ENCODE measurements around the gene OGDHL. TPM values are rescaled to one million over a fixed set of nuclear protein-coding genes. Genes with fewer than 3 reads are reported as not detected.

Gene OGDHL
- total RNA-seq, 1 experiment from 2014 or later: 21.4 TPM

GRCh38 chr10:49694466-49694865, 67.7 kb downstream of the OGDHL start:
- BruUV-seq (replicated peaks): no TSS peak
- ChIA-PET POLR2A (no interaction called here), CTCF (no interaction called here)
- no peak overlapping the region for H3K27ac Mint-ChIP-seq (ENCODE audit: unreplicated experiment)
- TF ChIP-seq CTCF (IDR thresholded peaks at IDR 0.05; ENCODE audit: insufficient read depth in 1 of 2, low read depth in 1 of 2, low read length in 1 of 2, severe bottlenecking in 1 of 2, unreplicated experiment in 1 of 2): no peak
- H3K36me3 Mint-ChIP-seq (ENCODE audit: insufficient read depth, unreplicated experiment): no peaks in the 10 kb centered on the region
- no peak overlapping the region for H3K4me3 ChIP-seq (ENCODE audit: low read depth, low read length)
- DNase-seq: no peak
- peaks cover 6% of the 10 kb centered on the region for H3K27me3 Mint-ChIP-seq (ENCODE audit: insufficient read depth, unreplicated experiment)
- no peaks in the 10 kb centered on the region for H3K4me1 ChIP-seq
- H3K4me3 Mint-ChIP-seq (ENCODE audit: unreplicated experiment): no peak overlapping the region
- no peaks in the 10 kb centered on the region for H3K36me3 ChIP-seq (ENCODE audit: control insufficient read depth, insufficient read depth, low read length)
- peaks cover 1% of the 10 kb centered on the region; the same call in 1 of the 2 replicates for H3K27me3 ChIP-seq (replicated peaks; ENCODE audit: control insufficient read depth, insufficient read depth, low read length)
- H3K4me1 Mint-ChIP-seq (ENCODE audit: low read depth, unreplicated experiment): no peaks in the 10 kb centered on the region
- intact Hi-C loops (cut with micrococcal nuclease; ENCODE audit: unreplicated experiment): no loop called here
- H3K9me3 ChIP-seq: no peaks in the 10 kb centered on the region
- no peaks in the 10 kb centered on the region for H3K9me3 Mint-ChIP-seq (ENCODE audit: unreplicated experiment)

DNA sequence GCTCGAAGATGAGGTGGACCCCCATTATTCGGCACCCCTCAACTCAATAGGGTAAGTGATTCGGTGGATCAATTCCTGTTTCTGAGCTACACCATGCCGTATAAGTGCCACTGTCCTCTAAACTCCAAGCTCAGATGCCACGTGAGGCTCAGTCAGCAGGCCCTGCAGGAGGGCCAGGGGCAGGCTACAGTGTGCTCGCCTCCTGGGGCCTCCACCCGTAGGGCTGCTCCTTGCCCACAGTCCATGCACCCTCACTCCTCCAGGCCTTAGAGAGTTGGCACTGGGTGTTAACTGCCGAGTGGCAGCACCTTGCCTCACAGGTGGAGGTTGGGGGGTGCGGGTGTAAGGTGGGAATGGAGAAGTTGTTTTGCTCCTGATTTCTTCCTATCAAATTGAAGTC, 70.5 kb downstream of the OGDHL start:
- Mint-ChIP-seq H3K27me3 (ENCODE audit: insufficient read depth, unreplicated experiment) (peaks cover 3% of the 10 kb centered on the region), H3K36me3 (ENCODE audit: insufficient read depth, unreplicated experiment) (no peaks in the 10 kb centered on the region), H3K4me1 (ENCODE audit: low read depth, unreplicated experiment) (peaks cover 14% of the 10 kb centered on the region), H3K9me3 (ENCODE audit: unreplicated experiment) (no peaks in the 10 kb centered on the region), H3K27ac (ENCODE audit: unreplicated experiment) (no peak overlapping the region), H3K4me3 (ENCODE audit: unreplicated experiment) (no peak overlapping the region)
- CTCF ChIA-PET: no interaction called here
- no peak for TF ChIP-seq CTCF (IDR thresholded peaks at IDR 0.05; ENCODE audit: insufficient read depth in 1 of 2, low read depth in 1 of 2, low read length in 1 of 2, severe bottlenecking in 1 of 2, unreplicated experiment in 1 of 2)
- Histone ChIP-seq H3K36me3 (ENCODE audit: control insufficient read depth, insufficient read depth, low read length) (no peaks in the 10 kb centered on the region), H3K4me3 (ENCODE audit: low read depth, low read length) (no peak overlapping the region), H3K4me1 (peaks cover 8% of the 10 kb centered on the region; the same call in 1 of the 2 replicates), H3K9me3 (peaks cover 5% of the 10 kb centered on the region; the same call in 1 of the 2 replicates), H3K27me3 (replicated peaks; ENCODE audit: control insufficient read depth, insufficient read depth, low read length) (peaks cover 1% of the 10 kb centered on the region; the same call in 1 of the 2 replicates)
- intact Hi-C loops (cut with micrococcal nuclease; ENCODE audit: unreplicated experiment): no loop called here
- POLR2A ChIA-PET: no interaction called here
- BruUV-seq (replicated peaks): no TSS peak
- DNase-seq: no peak

GRCh38 chr10:49690698-49691356, 71.3 kb downstream of the OGDHL start:
- Mint-ChIP-seq H3K4me1 (ENCODE audit: low read depth, unreplicated experiment) (peaks cover 14% of the 10 kb centered on the region), H3K9me3 (ENCODE audit: unreplicated experiment) (no peaks in the 10 kb centered on the region), H3K36me3 (ENCODE audit: insufficient read depth, unreplicated experiment) (no peaks in the 10 kb centered on the region), H3K27ac (ENCODE audit: unreplicated experiment) (no peak overlapping the region), H3K27me3 (ENCODE audit: insufficient read depth, unreplicated experiment) (no peaks in the 10 kb centered on the region), H3K4me3 (ENCODE audit: unreplicated experiment) (no peak overlapping the region)
- Histone ChIP-seq H3K4me3 (ENCODE audit: low read depth, low read length) (no peak overlapping the region), H3K9me3 (peaks cover 5% of the 10 kb centered on the region; the same call in 1 of the 2 replicates), H3K27me3 (replicated peaks; ENCODE audit: control insufficient read depth, insufficient read depth, low read length) (peaks cover 1% of the 10 kb centered on the region; the same call in 1 of the 2 replicates), H3K36me3 (ENCODE audit: control insufficient read depth, insufficient read depth, low read length) (no peaks in the 10 kb centered on the region), H3K4me1 (peaks cover 8% of the 10 kb centered on the region; the same call in 1 of the 2 replicates)
- TF ChIP-seq CTCF (IDR thresholded peaks at IDR 0.05; ENCODE audit: insufficient read depth in 1 of 2, low read depth in 1 of 2, low read length in 1 of 2, severe bottlenecking in 1 of 2, unreplicated experiment in 1 of 2): no peak
- CTCF ChIA-PET: no interaction called here
- no peak for DNase-seq
- intact Hi-C loops (cut with micrococcal nuclease; ENCODE audit: unreplicated experiment): no loop called here
- BruUV-seq (replicated peaks): no TSS peak
- POLR2A ChIA-PET: no interaction called here
